ACC112 (cell line): Measurements from ENCODE around the gene POLR3B.

Experiments used
- H2AFZ ChIP-seq: fragments of 200-600 bp; sonication (generic); one replicate; pipeline ENCODE4 v1.6.0; 2017; ENCODE audit warnings: antibody characterized with exemption, low read length; ENCODE audit not compliant: unreplicated experiment
- H3K27ac ChIP-seq: fragments of 200-600 bp; sonication (generic); 2 replicates; pipeline ENCODE4 v1.5.1; 2014; ENCODE audit warnings: low read depth, mild to moderate bottlenecking, antibody characterized with exemption, low read length, moderate library complexity
- H3K27me3 ChIP-seq: fragments of 200-600 bp; sonication (generic); 2 replicates; pipeline ENCODE4 v1.6.1; 2014; ENCODE audit warnings: mild to moderate bottlenecking, antibody characterized with exemption, low read length, moderate library complexity, mixed read lengths; ENCODE audit not compliant: insufficient read depth
- H3K36me3 ChIP-seq: fragments of 200-600 bp; sonication (generic); 2 replicates; pipeline ENCODE4 v1.6.1; 2016; ENCODE audit warnings: mild to moderate bottlenecking, antibody characterized with exemption, low read length, moderate library complexity, mixed read lengths; ENCODE audit not compliant: insufficient read depth
- H3K4me1 ChIP-seq: fragments of 200-600 bp; sonication (generic); one replicate; pipeline ENCODE4 v1.6.1; 2016; ENCODE audit warnings: low read length, mixed read lengths; ENCODE audit not compliant: insufficient read depth, unreplicated experiment, control insufficient read depth
- H3K4me3 ChIP-seq: fragments of 200-600 bp; sonication (generic); 2 replicates; pipeline ENCODE4 v1.5.1; 2014; ENCODE audit warnings: mild to moderate bottlenecking, low read depth, low read length
- H3K79me2 ChIP-seq: fragments of 200-600 bp; sonication (generic); one replicate; pipeline ENCODE4 v1.6.0; 2016; ENCODE audit warnings: low read length; ENCODE audit not compliant: control insufficient read depth, unreplicated experiment, insufficient read depth

Gene POLR3B

GRCh38 chr12:106527356-106527755, 169.8 kb downstream of the POLR3B start:
- Histone ChIP-seq H3K79me2 (no peaks in the 10 kb centered on the region), H3K36me3 (no peaks in the 10 kb centered on the region), H3K4me3 (no peak overlapping the region), H3K4me1 (no peaks in the 10 kb centered on the region), H2AFZ (no peak overlapping the region), H3K27me3 (no peaks in the 10 kb centered on the region), H3K27ac (no peak overlapping the region)

GRCh38 chr12:106541201-106541600, 183.7 kb downstream of the POLR3B start:
- H3K79me2 ChIP-seq = no peaks in the 10 kb centered on the region
- H2AFZ ChIP-seq = no peak overlapping the region
- H3K36me3 ChIP-seq = no peaks in the 10 kb centered on the region
- H3K4me1 ChIP-seq = no peaks in the 10 kb centered on the region
- H3K4me3 ChIP-seq = no peak overlapping the region
- H3K27me3 ChIP-seq = peaks cover 14% of the 10 kb centered on the region
- H3K27ac ChIP-seq = no peak overlapping the region

- no peak overlapping the region for H2AFZ ChIP-seq
- H3K79me2 ChIP-seq = no peaks in the 10 kb centered on the region
- no peak overlapping the region for H3K27ac ChIP-seq
Observed at GRCh38 chr12:106551410-106551809, 193.9 kb downstream of the POLR3B start.

GRCh38 chr12:106552228-106552627, 194.7 kb downstream of the POLR3B start:
- Histone ChIP-seq H3K4me1 (no peaks in the 10 kb centered on the region), H3K27me3 (no peaks in the 10 kb centered on the region), H2AFZ (no peak overlapping the region), H3K4me3 (no peak overlapping the region), H3K27ac (no peak overlapping the region), H3K79me2 (no peaks in the 10 kb centered on the region), H3K36me3 (no peaks in the 10 kb centered on the region)

More at GRCh38 chr12:106551410-106551809, 193.9 kb downstream of the POLR3B start:
- H3K36me3 ChIP-seq = no peaks in the 10 kb centered on the region
- H3K4me3 ChIP-seq = no peak overlapping the region
- H3K27me3 ChIP-seq = no peaks in the 10 kb centered on the region
- no peaks in the 10 kb centered on the region for H3K4me1 ChIP-seq
